Measurements from ENCODE around the gene TMEM258.

DNA sequence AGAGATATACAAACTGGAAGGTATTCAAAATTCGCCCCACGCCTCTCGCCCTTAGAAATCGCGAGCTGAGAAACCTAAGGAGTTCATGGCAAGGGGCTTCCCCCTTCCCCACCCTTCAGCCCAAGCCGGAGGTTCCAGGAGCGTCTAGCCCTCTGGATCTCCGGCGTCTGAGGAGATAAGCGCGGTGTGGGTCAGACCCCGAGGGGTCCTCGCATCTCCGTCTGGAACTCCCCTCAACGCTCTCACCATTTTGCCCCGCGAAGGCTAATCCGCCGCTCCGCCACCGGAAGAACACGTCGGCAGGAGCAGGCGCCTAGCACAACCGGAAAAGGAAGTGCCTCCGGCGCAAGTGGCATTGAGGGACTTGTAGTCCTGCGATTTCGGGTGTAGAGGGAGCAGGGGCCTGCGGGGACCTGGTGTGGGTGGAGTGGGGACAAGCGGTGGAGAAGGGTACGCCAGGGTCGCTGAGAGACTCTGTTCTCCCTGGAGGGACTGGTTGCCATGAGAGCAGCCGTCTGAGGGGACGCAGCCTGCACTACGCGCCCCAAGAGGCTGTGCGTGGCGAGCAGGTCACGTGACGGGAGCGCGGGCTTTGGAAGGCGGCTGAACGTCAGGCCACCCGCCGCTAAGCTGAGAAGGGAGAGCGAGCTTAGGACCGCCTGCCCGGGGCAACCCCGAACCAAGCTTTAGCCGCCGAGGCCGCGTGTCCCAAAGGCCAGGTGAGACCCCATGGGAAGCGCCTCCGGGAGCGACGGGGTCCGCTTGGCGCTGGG lies at the start of gene TMEM258, which contains the start of gene FEN1:
- no peak for TF ChIP-seq EZH2 (IDR thresholded peaks at IDR 0.05; ENCODE audit: borderline replicate concordance, low read depth, low read length, severe bottlenecking)
- TF ChIP-seq POLR2AphosphoS5 (IDR thresholded peaks at IDR 0.05; ENCODE audit: insufficient read depth, low read depth, low read length) = peak; percentile 88
